ENCODE data around the gene HSD11B1L.
A peak's percentile ranks its signal among the peaks of the same experiment; 100 is the strongest.

The HSD11B1L gene

GRCh38 chr19:5666921-5667610 lies 13.8 kb upstream of the HSD11B1L start:
- no peak for DNase-seq (ENCODE audit: low spot score)

- DNase-seq (ENCODE audit: low spot score), result peak; percentile 41
Observed at GRCh38 chr19:5667751-5668271, 13.0 kb upstream of the HSD11B1L start.

- no peak for DNase-seq (ENCODE audit: low spot score)
Observed at GRCh38 chr19:5669212-5669611, 11.6 kb upstream of the HSD11B1L start.

- DNase-seq (ENCODE audit: low spot score), result no peak
Observed at GRCh38 chr19:5671600-5671999, 9.2 kb upstream of the HSD11B1L start.

GRCh38 chr19:5672708-5673459 lies 7.9 kb upstream of the HSD11B1L start:
- DNase-seq (ENCODE audit: low spot score), result no peak

- DNase-seq (ENCODE audit: low spot score), result no peak
Observed at GRCh38 chr19:5673752-5674151, 7.1 kb upstream of the HSD11B1L start.

GRCh38 chr19:5674714-5675113 lies 6.1 kb upstream of the HSD11B1L start:
- DNase-seq (ENCODE audit: low spot score), result no peak

GRCh38 chr19:5676105-5676771 lies 4.6 kb upstream of the HSD11B1L start:
- DNase-seq (ENCODE audit: low spot score), result no peak

GRCh38 chr19:5676772-5677105 lies 4.1 kb upstream of the HSD11B1L start:
- DNase-seq (ENCODE audit: low spot score), result no peak

- DNase-seq (ENCODE audit: low spot score), result no peak
Observed at GRCh38 chr19:5677136-5677535, 3.7 kb upstream of the HSD11B1L start.

GRCh38 chr19:5677580-5677979 lies 3.2 kb upstream of the HSD11B1L start:
- no peak for DNase-seq (ENCODE audit: low spot score)

GRCh38 chr19:5678071-5678718 lies 2.6 kb upstream of the HSD11B1L start:
- DNase-seq (ENCODE audit: low spot score), result no peak

GRCh38 chr19:5679289-5680083 lies 1.3 kb upstream of the HSD11B1L start:
- no peak for DNase-seq (ENCODE audit: low spot score)

GRCh38 chr19:5680084-5680436 lies 767 bp upstream of the HSD11B1L start:
- DNase-seq (ENCODE audit: low spot score), result peak; percentile 37

- DNase-seq (ENCODE audit: low spot score), result no peak
Observed at GRCh38 chr19:5681391-5682106, 722 bp downstream of the HSD11B1L start.

- no peak for DNase-seq (ENCODE audit: low spot score)
Observed at GRCh38 chr19:5682107-5682482, 1.3 kb downstream of the HSD11B1L start.

- DNase-seq (ENCODE audit: low spot score), result no peak
Observed at GRCh38 chr19:5683177-5683886, 2.5 kb downstream of the HSD11B1L start.

- DNase-seq (ENCODE audit: low spot score), result no peak
Observed at GRCh38 chr19:5684694-5685430, 4.0 kb downstream of the HSD11B1L start.

GRCh38 chr19:5686326-5686646 lies 5.5 kb downstream of the HSD11B1L start:
- no peak for DNase-seq (ENCODE audit: low spot score)
